Pulmonary artery endothelial cell (primary cell): ENCODE measurements around the gene EMC10. TPM values are rescaled to one million over a fixed set of nuclear protein-coding genes. Genes with fewer than 3 reads are reported as not detected.

Experiments
- DNase-seq: peaks from one replicate; pipeline ENCODE4 v3.0.0-alpha.2; 2011; ENCODE audit warnings: low read depth, low spot score
- total RNA-seq: library from RNA; depleted of rRNA; stranded (reverse); fragments of >200 nt; gene quantifications from 2 replicates; pipeline ENCODE4 v1.2.3, GENCODE V29; 2014

Gene EMC10
- total RNA-seq, 1 donor from 2014 or later, result 74.2 TPM

GRCh38 chr19:50495020-50495531 is 18.8 kb downstream of the EMC10 start:
- DNase-seq, result no peak

- no peak for DNase-seq
These were observed 20.1 kb downstream of the EMC10 start for GRCh38 chr19:50496189-50497021.

- no peak for DNase-seq
These were observed 20.7 kb downstream of the EMC10 start for GRCh38 chr19:50497022-50497405.

GRCh38 chr19:50498219-50499056 is 22.1 kb downstream of the EMC10 start:
- DNase-seq, result no peak

- no peak for DNase-seq
These were observed 23.9 kb downstream of the EMC10 start for GRCh38 chr19:50500060-50500752.

GRCh38 chr19:50500753-50501151 is 24.4 kb downstream of the EMC10 start:
- no peak for DNase-seq

GRCh38 chr19:50501186-50501567 is 24.9 kb downstream of the EMC10 start:
- DNase-seq, result no peak

- DNase-seq, result no peak
These were observed 25.5 kb downstream of the EMC10 start for GRCh38 chr19:50501568-50502475.

- DNase-seq, result no peak
These were observed 29.7 kb downstream of the EMC10 start for GRCh38 chr19:50505856-50506611.

GRCh38 chr19:50506700-50507099 is 30.4 kb downstream of the EMC10 start:
- no peak for DNase-seq

GRCh38 chr19:50507376-50507775 is 31.1 kb downstream of the EMC10 start:
- no peak for DNase-seq

GRCh38 chr19:50508843-50509190 is 32.5 kb downstream of the EMC10 start:
- DNase-seq, result no peak

- DNase-seq, result no peak
These were observed 33.1 kb downstream of the EMC10 start for GRCh38 chr19:50509366-50509765.

GRCh38 chr19:50510121-50510670 is 33.9 kb downstream of the EMC10 start:
- no peak for DNase-seq

GRCh38 chr19:50510700-50511068 is 34.4 kb downstream of the EMC10 start:
- DNase-seq, result no peak

GRCh38 chr19:50511069-50511822 is 34.9 kb downstream of the EMC10 start, which contains the start of gene JOSD2:
Gene JOSD2 (minus strand): TSS chr19:50511191. CDS start chr19:50510431, 760 bp downstream.
- peak; percentile 98 for DNase-seq

GRCh38 chr19:50512112-50512998 is 36.0 kb downstream of the EMC10 start:
- DNase-seq, result no peak
